Stimulated activated CD4-positive, alpha-beta T cell treated with anti-CD3 and anti-CD28 coated beads, Interleukin-1b, Interleukin-23, amount 100 ng/mL, for 4 hours (primary cell): Measurements from ENCODE around the gene CPNE2.

Experiments used
- DNase-seq, 2 donors: peaks; one replicate each; pipeline ENCODE4 v3.0.0-alpha.2; 2020; ENCODE audit warnings: low read depth in 2 of 2

The CPNE2 gene

GRCh38 chr16:57192720-57193486, 100.5 kb downstream of the CPNE2 start:
- no peak for DNase-seq

- no peak for DNase-seq
Measured at GRCh38 chr16:57194512-57194911, 102.1 kb downstream of the CPNE2 start.

GRCh38 chr16:57196286-57196685, 103.9 kb downstream of the CPNE2 start:
- no peak for DNase-seq

GRCh38 chr16:57196753-57197152, 104.4 kb downstream of the CPNE2 start:
- DNase-seq = no peak
